Endothelial cell of hepatic sinusoid (primary cell): ENCODE measurements around the gene TRAPPC3L.

Experiments used
- in situ Hi-C: cut with HindIII; loops from 2 replicates; pipeline ENCODE4 v1.10.0; 2017; ENCODE audit warnings: low sequenced_read_pairs

Gene TRAPPC3L

GRCh38 chr6:116446399-116446798, 99.1 kb downstream of the TRAPPC3L start:
- in situ Hi-C loops, result loop anchor here (5.0 kb wide), 1 partner anchor 51 kb away; no protein-coding TSS in a partner anchor

DNA sequence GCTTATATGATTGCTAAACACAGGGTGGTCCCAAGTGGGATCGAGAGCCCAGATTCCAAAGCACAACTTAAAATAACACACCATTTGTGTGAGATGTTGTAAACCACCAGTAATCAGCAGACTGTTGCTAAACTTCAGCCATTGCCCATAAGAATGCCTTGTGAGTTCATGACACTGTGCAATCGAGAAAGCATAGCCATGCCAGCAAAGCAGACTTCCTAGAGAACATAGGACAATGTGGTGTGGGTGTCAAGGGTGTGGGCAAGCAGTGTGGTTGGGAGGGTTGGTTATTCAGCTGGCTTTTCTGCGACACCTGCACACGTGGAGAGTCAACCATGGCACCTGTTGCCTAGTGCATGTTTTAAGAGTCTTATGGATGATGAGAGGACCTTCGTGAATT, 100.4 kb downstream of the TRAPPC3L start:
- in situ Hi-C loops, result loop anchor here (5.0 kb wide), 1 partner anchor 52 kb away; no protein-coding TSS in a partner anchor
